ENCODE data around the gene FIBIN. TPM values are rescaled to one million over a fixed set of nuclear protein-coding genes. Genes with fewer than 3 reads are reported as not detected.
"Not testable (repeated sequence)": the region's sequence is repeated elsewhere in the genome, so short reads cannot be mapped to it uniquely, and the experiment has no call there.

Gene FIBIN
- total RNA-seq, 1 experiment from 2014 or later: not detected

- DNase-seq (ENCODE audit: low read depth): not testable (repeated sequence)
These were observed 16.7 kb upstream of the FIBIN start for GRCh38 chr11:26977209-26977608.

- DNase-seq (ENCODE audit: low read depth): no peak
These were observed 10.3 kb upstream of the FIBIN start for GRCh38 chr11:26983645-26984044.

GRCh38 chr11:26985470-26985869, 8.4 kb upstream of the FIBIN start:
- no peak for DNase-seq (ENCODE audit: low read depth)

- no peak for DNase-seq (ENCODE audit: low read depth)
These were observed 8.0 kb upstream of the FIBIN start for GRCh38 chr11:26985943-26986342.

GRCh38 chr11:26987272-26987671, 6.6 kb upstream of the FIBIN start:
- DNase-seq (ENCODE audit: low read depth): no peak

GRCh38 chr11:26987731-26988130, 6.2 kb upstream of the FIBIN start:
- no peak for DNase-seq (ENCODE audit: low read depth)

- peak; percentile 60 for DNase-seq (ENCODE audit: low read depth)
These were observed 1.8 kb upstream of the FIBIN start for GRCh38 chr11:26992031-26992541.

- DNase-seq (ENCODE audit: low read depth): no peak
These were observed 751 bp downstream of the FIBIN start for GRCh38 chr11:26994631-26995095.

GRCh38 chr11:26995701-26996460, 2.0 kb downstream of the FIBIN start:
- no peak for DNase-seq (ENCODE audit: low read depth)

GRCh38 chr11:26997378-26997777, 3.5 kb downstream of the FIBIN start:
- DNase-seq (ENCODE audit: low read depth): no peak

GRCh38 chr11:27001136-27001730, 7.3 kb downstream of the FIBIN start:
- DNase-seq (ENCODE audit: low read depth): not testable (repeated sequence)

GRCh38 chr11:27002431-27002830, 8.5 kb downstream of the FIBIN start:
- DNase-seq (ENCODE audit: low read depth): no peak

- no peak for DNase-seq (ENCODE audit: low read depth)
These were observed 8.9 kb downstream of the FIBIN start for GRCh38 chr11:27002838-27003237.

- no peak for DNase-seq (ENCODE audit: low read depth)
These were observed 10.2 kb downstream of the FIBIN start for GRCh38 chr11:27004103-27004502.

GRCh38 chr11:27008811-27009535, 15.1 kb downstream of the FIBIN start:
- no peak for DNase-seq (ENCODE audit: low read depth)

- DNase-seq (ENCODE audit: low read depth): no peak
These were observed 17.8 kb downstream of the FIBIN start for GRCh38 chr11:27011560-27012233.

GRCh38 chr11:27012234-27012921, 18.5 kb downstream of the FIBIN start:
- DNase-seq (ENCODE audit: low read depth): peak; percentile 72

- no peak for DNase-seq (ENCODE audit: low read depth)
These were observed 20.0 kb downstream of the FIBIN start for GRCh38 chr11:27013781-27014361.

GRCh38 chr11:27018902-27019529, 25.1 kb downstream of the FIBIN start:
- no peak for DNase-seq (ENCODE audit: low read depth)

- no peak for DNase-seq (ENCODE audit: low read depth)
These were observed 26.8 kb downstream of the FIBIN start for GRCh38 chr11:27020751-27021150.

Data from RPMI7951 (cell line).